ENCODE data around the gene MCM3. TPM values are rescaled to one million over a fixed set of nuclear protein-coding genes. Genes with fewer than 3 reads are reported as not detected.

The MCM3 gene
- total RNA-seq, 1 experiment from 2014 or later: 107 TPM

- DNase-seq (ENCODE audit: low read depth, low spot score): no peak
- no peak for TF ChIP-seq CTCF (IDR thresholded peaks at IDR 0.05)
- TF ChIP-seq, protein P1, sequence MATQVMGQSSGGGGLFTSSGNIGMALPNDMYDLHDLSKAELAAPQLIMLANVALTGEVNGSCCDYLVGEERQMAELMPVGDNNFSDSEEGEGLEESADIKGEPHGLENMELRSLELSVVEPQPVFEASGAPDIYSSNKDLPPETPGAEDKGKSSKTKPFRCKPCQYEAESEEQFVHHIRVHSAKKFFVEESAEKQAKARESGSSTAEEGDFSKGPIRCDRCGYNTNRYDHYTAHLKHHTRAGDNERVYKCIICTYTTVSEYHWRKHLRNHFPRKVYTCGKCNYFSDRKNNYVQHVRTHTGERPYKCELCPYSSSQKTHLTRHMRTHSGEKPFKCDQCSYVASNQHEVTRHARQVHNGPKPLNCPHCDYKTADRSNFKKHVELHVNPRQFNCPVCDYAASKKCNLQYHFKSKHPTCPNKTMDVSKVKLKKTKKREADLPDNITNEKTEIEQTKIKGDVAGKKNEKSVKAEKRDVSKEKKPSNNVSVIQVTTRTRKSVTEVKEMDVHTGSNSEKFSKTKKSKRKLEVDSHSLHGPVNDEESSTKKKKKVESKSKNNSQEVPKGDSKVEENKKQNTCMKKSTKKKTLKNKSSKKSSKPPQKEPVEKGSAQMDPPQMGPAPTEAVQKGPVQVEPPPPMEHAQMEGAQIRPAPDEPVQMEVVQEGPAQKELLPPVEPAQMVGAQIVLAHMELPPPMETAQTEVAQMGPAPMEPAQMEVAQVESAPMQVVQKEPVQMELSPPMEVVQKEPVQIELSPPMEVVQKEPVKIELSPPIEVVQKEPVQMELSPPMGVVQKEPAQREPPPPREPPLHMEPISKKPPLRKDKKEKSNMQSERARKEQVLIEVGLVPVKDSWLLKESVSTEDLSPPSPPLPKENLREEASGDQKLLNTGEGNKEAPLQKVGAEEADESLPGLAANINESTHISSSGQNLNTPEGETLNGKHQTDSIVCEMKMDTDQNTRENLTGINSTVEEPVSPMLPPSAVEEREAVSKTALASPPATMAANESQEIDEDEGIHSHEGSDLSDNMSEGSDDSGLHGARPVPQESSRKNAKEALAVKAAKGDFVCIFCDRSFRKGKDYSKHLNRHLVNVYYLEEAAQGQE (IDR thresholded peaks at IDR 0.05; ENCODE audit: insufficient read depth in 1 of 2, low read depth in 2 of 2, low read length in 1 of 2): no peak
- no peak for TF ChIP-seq TCF7L2 (IDR thresholded peaks at IDR 0.05; ENCODE audit: low read depth, low read length)
- no peak for TF ChIP-seq SIN3A (IDR thresholded peaks at IDR 0.05; ENCODE audit: borderline replicate concordance, insufficient read depth, low read depth, low read length)
- TF ChIP-seq POLR2AphosphoS5 (IDR thresholded peaks at IDR 0.05; ENCODE audit: low read depth, low read length): no peak
- POLR2A ChIA-PET: no interaction called here
- CTCF ChIA-PET: no interaction called here
- H3K27ac ChIP-seq (ENCODE audit: low read length): no peak overlapping the region
- H3K27me3 ChIP-seq (ENCODE audit: control insufficient read depth, insufficient read depth, low read length): peaks cover 17% of the 10 kb centered on the region
- in situ Hi-C loops (cut with HindIII; ENCODE audit: low pct_unique_long_range_greater_than_20kb, low sequenced_read_pairs): no loop called here
- H3K4me1 ChIP-seq (ENCODE audit: control insufficient read depth, insufficient read depth, low read length): no peaks in the 10 kb centered on the region
- intact Hi-C loops (cut with micrococcal nuclease; ENCODE audit: unreplicated experiment): no loop called here
- no peak overlapping the region for H3K4me3 ChIP-seq (ENCODE audit: low read depth in 2 of 2, low read length in 2 of 2)
- BruUV-seq (replicated peaks): no TSS peak
- H3K9me3 ChIP-seq (ENCODE audit: control insufficient read depth, insufficient read depth, low read depth, low read length): no peaks in the 10 kb centered on the region
- no peaks in the 10 kb centered on the region for H3K36me3 ChIP-seq (ENCODE audit: control insufficient read depth, insufficient read depth, low read length)
- peak; percentile 31; the same call in 1 of the 2 replicates for ATAC-seq
Observed at GRCh38 chr6:52255434-52255833, 29.1 kb downstream of the MCM3 start.

DNA sequence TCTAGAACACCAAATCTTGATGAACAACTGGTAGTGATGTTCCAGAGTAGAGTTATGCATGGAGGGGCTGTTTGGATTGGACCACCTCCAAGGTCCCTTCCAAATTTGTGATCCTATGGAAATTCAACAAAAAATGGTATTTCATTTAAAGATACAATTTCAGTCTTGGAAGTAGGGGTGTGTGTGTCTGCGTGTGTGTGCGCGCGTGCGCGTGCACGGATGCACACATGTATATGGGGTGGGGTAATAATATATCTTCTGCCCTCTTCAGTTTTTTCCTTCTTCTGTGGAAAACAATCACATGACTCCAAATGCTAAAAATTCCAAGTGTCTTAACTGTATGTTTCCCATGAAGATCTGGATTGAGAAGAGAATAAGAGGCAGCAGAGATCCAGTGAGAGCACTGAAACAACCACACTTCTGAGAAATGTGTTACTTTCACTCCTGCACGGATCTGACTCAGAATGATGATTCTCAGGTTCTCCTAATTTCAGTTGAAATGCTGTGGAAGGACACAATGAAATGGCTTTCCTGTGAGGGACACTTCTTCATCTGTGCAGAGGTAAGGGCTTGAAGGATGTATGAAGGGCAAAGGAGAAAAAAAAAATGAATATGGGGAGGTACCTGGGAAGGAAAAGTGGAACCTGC, 29.7 kb downstream of the MCM3 start:
- ChIA-PET CTCF (no interaction called here), POLR2A (no interaction called here)
- Histone ChIP-seq H3K27ac (ENCODE audit: low read length) (no peak overlapping the region), H3K9me3 (ENCODE audit: control insufficient read depth, insufficient read depth, low read depth, low read length) (no peaks in the 10 kb centered on the region), H3K27me3 (ENCODE audit: control insufficient read depth, insufficient read depth, low read length) (peaks cover 17% of the 10 kb centered on the region), H3K36me3 (ENCODE audit: control insufficient read depth, insufficient read depth, low read length) (no peaks in the 10 kb centered on the region), H3K4me1 (ENCODE audit: control insufficient read depth, insufficient read depth, low read length) (no peaks in the 10 kb centered on the region), H3K4me3 (ENCODE audit: low read depth in 2 of 2, low read length in 2 of 2) (no peak overlapping the region)
- no peak for DNase-seq (ENCODE audit: low read depth, low spot score)
- no peak for ATAC-seq
- intact Hi-C loops (cut with micrococcal nuclease; ENCODE audit: unreplicated experiment): no loop called here
- in situ Hi-C loops (cut with HindIII; ENCODE audit: low pct_unique_long_range_greater_than_20kb, low sequenced_read_pairs): no loop called here
- TF ChIP-seq, protein P1 (IDR thresholded peaks at IDR 0.05; ENCODE audit: insufficient read depth in 1 of 2, low read depth in 2 of 2, low read length in 1 of 2): no peak
- no peak for TF ChIP-seq POLR2AphosphoS5 (IDR thresholded peaks at IDR 0.05; ENCODE audit: low read depth, low read length)
- no peak for TF ChIP-seq CTCF (IDR thresholded peaks at IDR 0.05)
- TF ChIP-seq SIN3A (IDR thresholded peaks at IDR 0.05; ENCODE audit: borderline replicate concordance, insufficient read depth, low read depth, low read length): no peak
- TF ChIP-seq TCF7L2 (IDR thresholded peaks at IDR 0.05; ENCODE audit: low read depth, low read length): no peak
- BruUV-seq (replicated peaks): no TSS peak

Data from Panc1 (cell line).